GM18498 (cell line): ENCODE measurements around the gene ZNRF4.
"Not testable (repeated sequence)": the region's sequence is repeated elsewhere in the genome, so short reads cannot be mapped to it uniquely, and the experiment has no call there.

Experiments used
- ATAC-seq: cut with Tn5 transposase; IDR thresholded peaks from one replicate; pipeline ENCODE4 v1.9.1; 2021; ENCODE audit warnings: mild to moderate bottlenecking, moderate library complexity; ENCODE audit not compliant: unreplicated experiment

ZNRF4 gene

GRCh38 chr19:5472286-5472685 is 17.1 kb downstream of the ZNRF4 start:
- no peak for ATAC-seq

DNA sequence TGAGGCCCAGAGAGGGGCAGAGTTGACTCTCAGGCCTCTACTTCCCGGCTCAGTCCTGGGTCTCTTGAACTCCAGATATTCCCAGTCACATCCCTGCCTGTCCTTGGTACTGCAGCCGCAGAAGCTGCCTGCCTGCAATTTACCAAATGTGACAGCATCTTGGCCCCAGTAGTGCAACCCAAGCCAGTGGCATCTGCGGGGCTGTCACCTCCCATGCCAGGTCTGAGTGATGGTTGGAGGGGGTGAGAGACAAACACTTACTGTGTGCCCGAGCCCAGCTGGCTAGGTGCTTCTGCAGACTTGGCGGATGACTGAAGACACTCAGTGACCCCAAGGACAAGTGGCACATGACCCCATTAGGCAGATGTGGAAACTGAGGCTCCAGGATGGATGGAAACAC is 18.4 kb downstream of the ZNRF4 start:
- no peak for ATAC-seq

DNA sequence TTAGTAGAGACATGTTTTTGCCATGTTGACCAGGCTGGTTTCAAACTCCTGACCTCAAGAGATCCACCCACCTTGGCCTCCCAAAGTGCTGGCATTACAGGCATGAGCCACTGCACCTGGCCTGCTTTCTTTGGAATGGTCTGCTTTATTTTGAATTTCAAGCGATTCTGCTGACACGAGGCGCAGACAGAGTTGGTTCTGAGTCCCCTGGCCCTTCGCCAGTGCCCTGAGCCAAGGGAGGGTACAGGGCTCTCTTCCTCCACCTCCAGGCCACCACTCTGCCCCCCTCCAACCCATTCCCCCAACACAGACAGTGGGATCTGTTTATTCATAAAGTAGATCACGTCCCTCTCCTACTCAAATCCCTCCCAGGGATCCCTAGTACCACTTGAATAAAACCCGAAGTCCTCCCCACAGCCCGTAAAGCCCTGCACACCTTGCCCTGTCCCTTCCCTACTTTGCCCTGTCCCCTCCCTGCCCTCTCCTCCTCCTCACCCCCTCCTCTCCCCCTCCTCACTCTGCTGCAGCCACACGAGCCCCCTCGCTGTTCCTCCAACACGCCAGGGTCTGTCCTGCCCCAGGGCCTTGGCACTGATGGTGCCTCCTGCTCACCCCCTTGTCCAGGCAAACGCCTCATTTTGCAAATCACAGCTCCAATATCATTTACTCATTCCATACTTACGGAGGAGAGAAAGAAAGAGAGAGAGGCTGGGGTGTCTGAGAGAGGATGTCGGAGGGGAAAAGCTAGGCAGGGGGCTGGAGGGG is 22.4 kb downstream of the ZNRF4 start:
- no peak for ATAC-seq

DNA sequence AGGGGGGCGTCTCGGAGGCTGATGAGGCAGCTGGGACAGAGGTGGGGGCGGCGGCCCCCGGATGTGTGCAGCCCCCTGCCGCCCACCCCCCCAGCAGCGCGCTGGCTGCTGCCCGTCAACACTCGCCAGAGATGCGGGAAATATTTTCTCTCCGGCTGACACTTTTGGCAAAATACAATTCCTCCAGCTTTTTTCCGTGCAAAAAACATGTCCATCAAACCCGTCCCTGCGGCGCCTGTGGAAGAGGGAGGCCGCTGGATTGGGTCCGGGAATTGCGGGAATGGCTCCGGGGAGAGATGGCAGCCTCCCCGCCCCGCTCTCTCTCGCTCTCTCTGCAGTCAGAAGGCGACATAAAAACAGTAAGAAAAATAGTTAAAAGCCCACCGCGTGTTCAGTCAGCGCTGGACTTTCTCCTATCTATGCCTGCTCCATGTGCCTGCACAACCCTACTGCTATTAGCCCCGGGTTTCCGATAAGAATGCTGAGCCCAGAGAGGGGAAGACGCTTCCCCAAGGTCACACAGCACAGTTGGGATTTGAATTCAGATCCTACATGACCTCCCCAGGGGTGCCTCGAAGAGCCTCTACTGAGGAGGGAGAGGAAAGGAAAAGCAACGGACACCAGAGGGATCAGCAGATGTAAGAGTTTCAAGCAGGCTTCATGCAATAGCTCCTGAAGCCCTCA is 23.2 kb downstream of the ZNRF4 start:
- ATAC-seq: no peak

DNA sequence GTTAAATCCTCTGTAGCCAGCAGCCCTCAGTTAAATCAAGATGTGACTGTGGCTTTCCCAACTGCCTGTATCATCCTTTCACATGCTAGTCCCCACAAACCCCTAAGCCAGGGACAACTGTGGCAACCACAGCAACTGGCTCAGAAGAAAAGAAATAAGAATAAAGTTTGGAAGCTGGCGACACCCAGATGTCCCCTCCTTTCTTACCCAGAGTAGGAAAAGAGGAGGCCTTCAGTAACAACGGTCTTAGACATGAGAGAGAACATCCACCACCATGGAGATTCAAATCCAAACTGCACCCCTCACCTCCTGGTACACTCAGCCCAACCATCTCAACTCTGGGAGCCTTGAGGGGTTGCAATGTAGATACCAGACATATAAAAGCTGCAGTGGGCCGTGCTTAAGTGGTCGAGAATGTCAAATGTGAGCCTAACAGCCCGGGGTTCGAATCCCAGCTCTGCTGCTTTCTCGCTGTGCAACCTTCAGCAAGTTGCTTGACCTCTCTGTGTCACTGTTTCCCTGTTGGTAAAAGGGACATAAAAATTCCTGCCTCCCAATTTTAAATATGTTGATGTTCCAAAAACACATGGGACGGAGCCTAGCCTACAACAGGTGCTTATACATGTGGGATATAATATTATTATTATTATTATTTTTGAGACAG is 23.8 kb downstream of the ZNRF4 start:
- no peak for ATAC-seq

- ATAC-seq: no peak
These were observed 24.7 kb downstream of the ZNRF4 start for GRCh38 chr19:5479958-5480357.

- ATAC-seq: no peak
These were observed 25.2 kb downstream of the ZNRF4 start for GRCh38 chr19:5480427-5480836.

DNA sequence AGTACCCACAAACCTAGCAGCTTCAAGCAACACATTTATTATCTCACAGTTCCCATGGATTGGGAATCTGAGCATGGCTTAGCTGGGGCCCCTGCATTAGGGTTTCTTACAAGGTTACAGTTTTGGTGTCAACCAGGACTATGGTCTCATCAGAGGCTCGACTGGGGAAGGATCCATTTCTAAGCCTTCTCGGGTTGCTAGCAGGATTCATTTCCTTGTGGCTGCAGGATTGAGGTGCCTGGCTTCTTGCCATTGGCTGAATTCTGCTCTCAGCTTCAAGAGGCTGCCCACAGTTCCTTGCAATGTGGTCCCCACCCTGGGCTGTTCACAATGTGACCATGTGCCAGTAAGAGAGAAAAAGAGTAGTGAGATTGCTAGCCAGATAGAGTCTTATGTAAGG is 26.7 kb downstream of the ZNRF4 start:
- ATAC-seq: no peak

GRCh38 chr19:5484398-5485285 is 29.4 kb downstream of the ZNRF4 start:
- ATAC-seq: no peak

DNA sequence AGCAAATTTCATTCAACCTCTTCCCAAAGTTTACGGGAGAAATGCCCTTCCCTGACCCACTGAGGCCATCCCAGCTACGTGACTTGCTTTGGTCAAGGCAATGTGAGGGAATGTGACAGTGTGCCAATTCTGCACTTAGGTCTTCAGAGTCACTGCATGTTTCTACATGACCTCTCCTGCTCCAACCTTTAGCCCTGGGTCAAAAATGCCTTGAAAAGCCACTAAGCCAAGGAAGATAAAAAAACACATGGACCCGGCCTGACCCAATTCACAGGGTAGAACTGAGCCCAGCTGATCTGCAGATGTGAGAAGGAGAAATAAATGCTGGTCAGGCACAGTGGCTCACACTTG is 30.0 kb downstream of the ZNRF4 start:
- no peak for ATAC-seq

DNA sequence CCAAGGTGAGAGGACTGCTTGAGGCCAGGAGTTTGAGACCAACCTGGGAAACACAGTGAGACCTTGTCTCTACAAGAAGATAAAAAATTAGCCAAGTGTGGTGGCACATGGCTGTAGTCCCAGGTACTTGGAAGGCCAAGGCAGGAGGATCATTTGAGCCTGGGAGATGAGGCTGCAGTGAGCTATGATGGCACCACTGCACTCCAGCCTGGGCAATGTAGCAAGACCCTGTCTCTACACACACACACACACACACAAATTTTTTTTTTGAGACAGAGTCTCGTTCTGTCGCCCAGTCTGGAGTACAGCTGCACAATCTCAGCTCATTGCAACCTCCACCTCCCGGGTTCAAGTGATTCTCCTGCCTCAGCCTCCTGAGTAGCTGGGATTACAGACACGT is 30.4 kb downstream of the ZNRF4 start:
- not testable (repeated sequence) for ATAC-seq

DNA sequence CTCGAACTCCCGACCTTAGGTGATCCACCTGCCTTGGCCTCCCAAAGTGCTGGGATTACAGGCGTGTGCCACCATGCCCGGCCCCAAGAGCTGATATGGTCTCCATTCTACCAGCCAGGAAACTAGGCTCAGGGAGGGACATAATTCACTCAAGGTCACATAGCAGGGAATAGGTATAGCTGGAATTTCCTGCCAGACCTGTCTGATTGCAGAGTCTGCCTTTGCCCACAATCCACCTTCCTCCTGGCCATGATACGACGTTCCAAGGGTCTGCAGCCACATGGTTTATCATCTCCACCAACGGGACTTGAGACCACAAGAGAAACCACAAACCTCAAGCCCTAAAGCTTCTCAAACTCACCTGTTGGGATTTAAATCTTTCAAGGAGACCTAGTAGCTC is 32.0 kb downstream of the ZNRF4 start:
- ATAC-seq: no peak

DNA sequence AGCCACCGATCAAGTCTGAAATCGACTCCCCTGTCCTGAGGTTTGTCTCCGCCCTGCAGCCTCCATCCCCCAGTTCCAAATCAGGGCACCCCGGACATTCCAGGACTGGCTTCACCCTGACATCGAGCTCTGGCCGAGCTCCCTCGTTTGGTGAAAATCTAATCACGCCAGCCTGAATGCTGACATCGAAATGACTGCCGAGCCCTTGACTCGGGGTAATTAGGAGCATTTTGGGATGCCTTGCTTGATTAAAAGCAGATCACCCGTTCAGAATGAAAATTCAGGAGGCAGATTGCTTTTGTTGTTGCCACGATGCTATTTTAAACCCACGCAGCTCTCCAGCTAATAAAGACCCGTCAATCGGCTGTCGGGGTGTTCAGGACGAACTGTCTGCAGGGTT is 34.3 kb downstream of the ZNRF4 start:
- no peak for ATAC-seq

GRCh38 chr19:5491565-5491964 is 36.3 kb downstream of the ZNRF4 start:
- no peak for ATAC-seq

DNA sequence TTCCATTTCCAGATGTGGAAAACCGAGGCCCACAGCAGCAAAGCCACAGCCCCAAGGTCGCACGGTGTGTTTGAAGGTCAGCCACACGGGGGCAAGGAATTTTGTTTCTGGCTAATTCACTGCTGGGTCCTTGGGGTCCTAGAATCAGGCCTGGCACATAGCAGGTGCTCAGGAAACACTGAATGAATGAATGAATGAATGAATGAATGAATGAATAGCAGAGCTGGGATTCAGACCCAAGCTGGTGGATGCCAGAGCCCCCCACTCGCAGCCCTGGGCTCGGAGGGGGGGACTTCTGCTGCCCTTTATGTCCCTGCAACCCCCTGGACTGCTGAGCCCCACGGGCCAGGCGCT is 37.0 kb downstream of the ZNRF4 start:
- no peak for ATAC-seq

DNA sequence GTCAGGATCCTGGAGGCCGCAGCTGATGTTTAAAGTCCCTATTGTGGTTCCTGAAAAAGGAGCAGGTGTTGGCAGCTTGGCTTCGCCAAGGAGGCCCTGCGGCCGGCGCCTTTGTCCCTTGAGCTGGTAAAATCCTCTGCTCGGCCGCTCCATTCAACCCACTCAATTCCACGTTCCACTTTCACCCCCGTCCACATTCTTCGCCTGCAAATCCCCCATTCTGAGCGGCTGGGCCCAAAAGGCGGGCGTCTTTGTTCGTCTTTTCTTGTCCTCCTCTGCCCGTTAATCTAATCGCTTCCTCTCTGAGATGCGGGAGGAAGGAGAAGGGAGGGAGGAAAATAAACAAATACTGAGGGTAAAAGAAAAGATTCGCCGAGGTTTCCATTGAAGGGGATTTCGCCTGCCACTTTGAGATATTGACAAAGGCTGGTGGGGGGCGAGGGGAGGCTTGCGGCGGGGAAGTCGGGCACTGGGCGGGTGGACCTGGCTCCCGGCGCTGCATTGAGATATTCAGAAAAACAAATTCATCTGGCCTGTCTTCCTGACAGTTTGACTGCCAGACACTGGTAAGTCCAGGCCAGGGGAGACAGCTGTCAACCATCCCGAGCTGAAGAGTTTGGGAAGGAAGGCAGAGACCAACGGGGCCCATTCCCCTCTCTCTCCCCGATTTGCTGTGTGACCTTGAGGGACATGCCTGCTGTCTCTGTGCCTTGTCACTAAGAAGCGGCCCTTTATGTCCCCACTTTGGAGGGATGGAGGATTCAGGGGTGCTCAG is 37.6 kb downstream of the ZNRF4 start:
- no peak for ATAC-seq

DNA sequence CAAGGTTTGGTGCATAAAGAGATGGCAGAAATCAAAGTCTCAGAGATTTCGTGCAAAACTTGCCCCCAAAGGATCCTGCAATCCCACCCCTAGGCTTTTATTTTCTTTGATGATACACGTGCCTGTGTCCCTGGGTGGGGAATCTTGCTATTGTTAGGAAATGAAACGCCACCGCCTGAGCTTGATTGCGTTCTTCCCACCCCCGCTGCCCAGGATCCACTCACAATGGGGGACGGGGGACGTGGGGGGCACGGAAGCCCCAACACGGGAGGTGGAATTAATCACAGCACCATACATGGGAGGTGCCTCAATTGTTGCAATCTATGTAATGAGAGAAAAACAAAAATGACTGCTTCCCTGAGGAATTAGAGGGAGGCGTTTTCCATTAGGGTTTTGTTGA is 39.6 kb downstream of the ZNRF4 start:
- ATAC-seq: no peak

DNA sequence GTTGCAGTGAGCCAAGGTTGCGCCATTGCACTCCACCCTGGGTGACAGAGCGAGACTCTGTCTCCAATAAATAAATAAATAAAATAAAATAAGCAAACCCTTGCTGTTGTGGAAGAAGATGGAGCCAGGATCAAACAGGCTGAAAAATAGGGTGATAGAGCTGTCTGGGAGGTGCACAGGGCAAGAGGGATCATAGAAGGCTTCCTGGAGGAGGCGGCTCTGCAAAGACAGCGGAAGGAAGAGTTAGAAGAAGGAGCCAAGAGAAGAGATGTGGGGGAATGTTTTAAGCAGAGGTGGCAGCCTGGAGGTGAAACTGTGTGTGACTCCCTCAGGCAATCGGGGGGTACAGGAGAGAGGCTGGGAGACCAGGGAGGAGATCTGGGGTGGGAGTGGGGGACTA is 40.6 kb downstream of the ZNRF4 start:
- ATAC-seq: no peak

GRCh38 chr19:5497297-5497696 is 42.1 kb downstream of the ZNRF4 start:
- no peak for ATAC-seq

GRCh38 chr19:5498830-5499550 is 43.8 kb downstream of the ZNRF4 start:
- ATAC-seq: no peak
